Small intestine (tissue), 7 donors: ENCODE results near the gene DHRSX. TPM values are rescaled to one million over a fixed set of nuclear protein-coding genes. Genes with fewer than 3 reads are reported as not detected.
"Not testable (repeated sequence)": the region's sequence is repeated elsewhere in the genome, so short reads cannot be mapped to it uniquely, and the experiment has no call there.

Experiments
- DNase-seq, 2 donors: peaks; one replicate each; pipeline versions ENCODE4 v3.0.0 to v3.0.0-alpha.2; 2013
- FAIRE-seq: peaks from 2 replicates; lab custom pipeline; 2012; peaks lifted over from hg19 to GRCh38; lab: Jason Lieb, UNC
- H3K27ac ChIP-seq, 3 donors: one replicate each; pipeline ENCODE4 v1.5.1; 2013; ENCODE audit warnings: low read length in 2 of 3, mild to moderate bottlenecking in 2 of 3, control low read depth in 1 of 3, inconsistent platforms in 1 of 3, low read depth in 1 of 3, moderate library complexity in 1 of 3
- H3K27me3 ChIP-seq, 3 donors: one replicate each; pipeline ENCODE4 v1.6.1; 2013; ENCODE audit warnings: low read length in 3 of 3, inconsistent platforms in 1 of 3; ENCODE audit not compliant: control insufficient read depth in 3 of 3, insufficient read depth in 3 of 3
- H3K36me3 ChIP-seq, 3 donors: one replicate each; pipeline ENCODE4 v1.6.1; 2013; ENCODE audit warnings: low read length in 3 of 3, inconsistent platforms in 1 of 3, low read depth in 1 of 3, mild to moderate bottlenecking in 1 of 3, moderate library complexity in 1 of 3; ENCODE audit not compliant: control insufficient read depth in 3 of 3, insufficient read depth in 2 of 3
- H3K4me1 ChIP-seq, 3 donors: one replicate each; pipeline ENCODE4 v1.6.1; 2013; ENCODE audit warnings: low read length in 2 of 3, inconsistent platforms in 1 of 3, low read depth in 1 of 3, mild to moderate bottlenecking in 1 of 3, moderate library complexity in 1 of 3; ENCODE audit not compliant: control insufficient read depth in 3 of 3, insufficient read depth in 2 of 3
- H3K4me3 ChIP-seq, 3 donors: one replicate each; pipeline ENCODE4 v1.5.1; 2013; ENCODE audit warnings: low read length in 3 of 3, control low read depth in 1 of 3, inconsistent platforms in 1 of 3, low read depth in 1 of 3, mild to moderate bottlenecking in 1 of 3, moderate library complexity in 1 of 3
- H3K9me3 ChIP-seq, 2 donors: one replicate each; pipeline ENCODE4 v1.6.1; 2013; ENCODE audit warnings: low read depth in 1 of 2, low read length in 1 of 2; ENCODE audit not compliant: control insufficient read depth in 2 of 2, insufficient read depth in 1 of 2
- WGBS, 3 donors: extraction: QIAGEN DNeasy Blood & Tissue Kit; methylation state at CpG; one replicate each; pipeline ENCODE4 v1.1.7; 2013; 5-methylcytosine and 5-hydroxymethylcytosine counted together
- polyA plus RNA-seq, 4 donors: library from polyadenylated mRNA; stranded (reverse) in 3 of 4; unstranded in 1 of 4; fragments of 200-250 nt in 3 of 4; fragments of 120-200 nt in 1 of 4; gene quantifications; one replicate each; pipeline versions ENCODE4 v1.2.1 to v1.2.3, GENCODE V29; 2013
- donor health status: healthy with polysubstance abuse.
- donor health status: control.
- donor health status: control.
- donor health status: Bipolar disorder and iron deficiency.
- donor health status: healthy.

The DHRSX gene
- polyA plus RNA-seq, 4 donors, result 7.2 to 25.2 (median 12.1) TPM

DNA sequence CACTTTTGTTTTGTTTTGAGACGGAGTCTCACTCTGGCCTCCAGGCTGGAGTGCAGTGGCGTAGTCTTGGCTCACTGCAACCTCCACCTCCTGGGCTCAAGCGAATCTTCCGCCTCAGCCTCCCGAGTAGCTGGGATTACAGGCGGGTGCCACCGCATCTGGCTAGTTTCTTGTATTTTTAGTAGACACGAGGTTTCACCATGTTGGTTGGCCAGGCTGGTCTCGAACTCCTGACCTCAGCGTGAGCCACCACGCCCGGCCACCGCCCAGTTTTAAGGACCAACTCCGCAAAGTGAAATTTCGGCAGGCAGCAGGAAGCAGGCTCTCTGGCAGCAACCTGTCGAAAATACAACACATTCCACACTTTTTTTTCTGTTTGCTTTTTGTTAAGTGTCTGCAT is 13.4 kb downstream of the DHRSX start:
- no peaks in the 10 kb centered on the region for H3K27me3 ChIP-seq
- WGBS, 3 donors, result 83 to 92% (median 90%) methylated on average over 16 of the region's 16 CpGs

DNA sequence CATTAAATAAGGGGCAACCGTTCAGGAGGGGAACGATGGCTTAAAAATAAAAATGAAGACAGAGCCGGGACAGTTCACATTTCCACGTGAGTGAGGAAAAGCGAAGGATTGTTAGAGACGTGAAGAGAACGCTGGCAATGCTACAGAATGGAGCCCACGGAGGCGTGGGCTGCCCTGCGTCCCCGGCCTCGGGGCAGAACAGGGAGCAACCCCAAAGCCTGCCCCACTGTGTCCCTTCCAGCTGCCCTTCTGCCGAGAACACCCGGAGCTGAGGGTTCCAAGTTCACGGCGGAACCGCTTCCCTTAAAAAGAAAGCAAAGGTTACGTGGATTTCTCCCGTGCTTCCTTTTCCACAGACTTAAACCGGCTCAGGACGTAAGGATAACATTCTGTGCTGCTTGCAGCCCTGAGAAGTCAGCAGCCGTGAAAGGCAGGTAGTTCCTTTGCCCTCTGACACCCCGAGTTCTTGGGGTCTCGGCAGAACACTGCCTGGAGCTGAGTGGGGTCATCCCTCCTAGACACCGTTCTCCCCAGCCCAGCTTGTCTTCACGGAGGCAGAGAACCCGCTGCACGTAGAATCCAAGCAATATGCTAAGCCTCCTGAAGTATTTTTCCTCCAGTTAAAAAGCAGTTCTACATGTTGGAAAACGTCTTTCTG is 14.2 kb downstream of the DHRSX start:
- no peak for FAIRE-seq

More for the DNA sequence above, 13.4 kb downstream of the DHRSX start:
- Histone ChIP-seq H3K4me3 (no peak overlapping the region), H3K27ac (no peak overlapping the region), H3K36me3 (peaks cover 4 to 73% (median 17%) of the 10 kb centered on the region in 3 donors), H3K9me3 (no peaks in the 10 kb centered on the region), H3K4me1 (peaks cover 0 to 3% (median 2%) of the 10 kb centered on the region in 3 donors)
- FAIRE-seq (no peak), DNase-seq (no peak)

DNA sequence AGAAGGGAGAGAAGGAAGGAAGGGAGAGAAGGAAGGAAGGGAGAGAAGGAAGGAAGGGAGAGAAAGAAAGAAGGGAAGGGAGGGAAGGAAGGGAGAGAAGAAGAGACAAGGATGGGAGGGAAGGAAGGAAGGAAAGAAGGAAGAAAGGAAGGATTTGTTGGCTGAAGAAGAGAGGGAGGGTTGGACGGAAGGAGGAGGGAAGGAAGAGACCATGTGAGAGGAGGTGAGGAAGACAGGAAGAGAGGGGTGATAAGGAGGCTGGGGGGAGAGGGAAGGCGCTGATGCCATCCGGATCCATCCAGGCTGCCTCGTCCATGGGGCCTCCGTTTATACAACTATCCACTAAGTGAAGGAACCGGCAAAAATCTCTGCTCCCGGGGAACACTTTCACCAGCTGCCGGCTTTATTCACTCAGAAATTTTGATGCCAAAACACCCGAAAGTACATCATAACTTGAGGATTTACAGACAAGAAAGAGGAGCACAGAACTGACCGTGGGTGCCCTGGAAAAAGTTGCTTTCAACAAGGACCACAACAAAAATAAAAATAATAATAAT is 14.9 kb downstream of the DHRSX start:
- WGBS, 3 donors, result 77 to 91% (median 86%) methylated on average over 10 of the region's 10 CpGs
- DNase-seq (no peak), FAIRE-seq (no peak)
- peak overlapping the region in 1 of 3 donors; percentile 69 for H3K27ac ChIP-seq
- H3K27me3 ChIP-seq, result no peaks in the 10 kb centered on the region
- no peaks in the 10 kb centered on the region for H3K9me3 ChIP-seq
- peaks cover 0 to 3% (median 0%) of the 10 kb centered on the region in 3 donors for H3K4me1 ChIP-seq
- peaks cover 3 to 65% (median 17%) of the 10 kb centered on the region in 3 donors for H3K36me3 ChIP-seq
- H3K4me3 ChIP-seq, result no peak overlapping the region

More for the DNA sequence above, 14.2 kb downstream of the DHRSX start:
- WGBS, 3 donors, result 66 to 75% (median 68%) methylated on average over 29 of the region's 29 CpGs
- H3K9me3 ChIP-seq, result no peaks in the 10 kb centered on the region
- peaks cover 3 to 71% (median 17%) of the 10 kb centered on the region in 3 donors for H3K36me3 ChIP-seq
- H3K27me3 ChIP-seq, result no peaks in the 10 kb centered on the region
- no peak overlapping the region for H3K27ac ChIP-seq
- H3K4me1 ChIP-seq, result peaks cover 0 to 3% (median 0%) of the 10 kb centered on the region in 3 donors
- DNase-seq, result no peak
- no peak overlapping the region for H3K4me3 ChIP-seq

DNA sequence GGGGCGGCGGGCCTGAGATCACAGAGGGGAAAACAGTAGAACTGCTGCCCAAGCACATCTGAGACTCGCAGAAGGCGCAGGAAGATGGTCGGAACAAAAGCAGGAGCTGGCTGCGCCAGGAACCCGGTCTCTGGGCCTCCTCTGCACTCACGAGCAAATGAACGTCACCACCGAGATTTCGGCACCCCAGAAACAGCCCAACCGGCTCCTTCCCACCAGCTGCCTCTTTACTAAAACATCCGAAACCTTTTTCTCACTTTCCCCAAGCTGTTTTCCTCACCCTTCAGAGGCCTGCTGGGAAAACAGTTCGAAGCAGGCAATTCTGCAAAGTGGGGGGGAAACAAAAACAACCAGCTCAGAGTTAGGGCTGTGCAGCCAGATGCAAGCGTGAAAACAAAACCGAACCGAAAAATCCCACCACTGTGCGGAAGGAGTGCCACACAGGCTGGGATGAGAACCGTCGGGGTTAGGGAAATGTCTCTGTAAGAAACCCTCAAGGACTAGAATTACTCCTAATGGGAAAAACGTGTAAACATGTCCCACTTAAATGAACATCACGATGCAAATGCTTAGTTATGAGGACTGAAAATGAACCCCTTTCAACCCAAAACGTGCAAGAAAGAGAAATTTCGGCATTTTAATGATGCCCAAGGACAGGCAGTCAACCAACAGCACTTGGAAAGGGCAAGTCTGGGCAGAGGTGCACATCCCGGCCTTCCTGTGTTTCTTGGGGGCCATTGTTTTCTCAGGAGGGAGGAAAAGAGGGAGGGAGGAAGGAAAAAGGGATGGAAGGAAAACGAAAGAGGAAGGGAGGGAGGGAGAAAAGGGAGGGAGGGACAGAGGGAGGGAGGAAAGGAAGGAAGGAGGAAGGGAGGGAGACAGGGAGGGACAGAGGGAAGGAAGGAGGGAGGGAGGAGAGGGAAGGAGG is 15.8 kb downstream of the DHRSX start:
- Histone ChIP-seq H3K36me3 (peaks cover 3 to 59% (median 14%) of the 10 kb centered on the region in 3 donors), H3K4me1 (peaks cover 0 to 3% (median 0%) of the 10 kb centered on the region in 3 donors), H3K9me3 (peaks cover 0 to under 1% of the 10 kb centered on the region in 2 donors), H3K27me3 (no peaks in the 10 kb centered on the region), H3K4me3 (no peak overlapping the region), H3K27ac (peak overlapping the region in 2 of 3 donors; percentile 38 to 41)
- DNase-seq (no peak), FAIRE-seq (no peak)
- 59 to 77% (median 75%) methylated on average over 26 of the region's 26 CpGs for WGBS, 3 donors

DNA sequence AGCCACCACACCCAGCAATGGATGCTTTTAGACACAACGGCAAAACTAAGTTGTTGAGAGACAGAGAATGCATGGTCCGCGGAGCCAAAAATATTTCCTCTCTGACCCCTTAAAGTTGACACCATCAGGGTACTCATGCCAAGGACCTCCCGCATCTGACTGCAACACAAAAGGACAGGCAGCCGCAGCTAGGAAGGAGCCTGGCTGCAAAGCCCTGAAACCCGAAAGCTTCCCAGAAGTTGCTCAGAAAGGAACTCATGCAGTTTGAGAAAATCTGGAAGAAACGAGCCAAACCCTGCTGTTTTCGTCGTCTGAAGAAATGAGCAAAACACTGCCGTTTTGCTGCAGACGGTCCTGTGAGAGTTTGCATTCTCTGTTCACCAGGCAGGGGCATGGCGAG is 16.5 kb downstream of the DHRSX start:
- DNase-seq (no peak), FAIRE-seq (no peak)
- peaks cover 0 to 3% (median 0%) of the 10 kb centered on the region in 3 donors for H3K4me1 ChIP-seq
- H3K4me3 ChIP-seq, result no peak overlapping the region
- peaks cover 3 to 58% (median 10%) of the 10 kb centered on the region in 3 donors for H3K36me3 ChIP-seq
- peak overlapping the region in 2 of 3 donors; percentile 33 to 41 for H3K27ac ChIP-seq
- WGBS, 3 donors, result 62 to 83% (median 81%) methylated on average over 12 of the region's 12 CpGs
- no peaks in the 10 kb centered on the region for H3K27me3 ChIP-seq
- H3K9me3 ChIP-seq, result peaks cover 0 to 8% of the 10 kb centered on the region in 2 donors

DNA sequence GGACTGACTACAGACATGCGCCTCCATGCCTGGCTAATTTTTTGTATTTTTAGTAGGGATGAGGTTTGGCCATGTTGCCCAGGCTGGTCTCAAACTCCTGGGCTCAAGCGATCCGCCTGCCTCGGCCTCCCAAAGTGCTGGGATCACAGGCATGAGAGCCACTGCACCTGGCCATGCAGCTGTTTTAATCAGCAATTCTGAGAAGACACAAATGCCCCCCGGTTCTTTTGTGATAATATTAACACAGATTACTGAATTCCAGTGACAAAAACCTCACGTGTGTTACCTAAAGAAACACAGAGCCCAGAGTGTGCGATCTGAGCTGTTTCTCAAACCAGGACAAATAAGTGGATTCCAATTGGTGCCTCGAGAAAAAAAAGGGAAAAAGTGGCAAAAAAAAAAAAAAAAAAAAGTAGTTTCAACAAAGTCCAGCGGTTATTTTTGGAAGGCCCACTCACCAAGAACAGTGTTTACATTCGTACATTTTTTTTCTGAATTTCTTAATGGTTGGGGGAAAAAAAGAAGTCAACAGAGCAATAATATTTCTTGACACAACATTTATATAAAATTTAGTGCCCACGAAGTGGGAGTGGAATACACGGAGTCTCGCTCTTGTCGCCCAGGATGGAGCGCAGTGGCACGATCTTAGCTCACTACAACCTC is 17.2 kb downstream of the DHRSX start:
- H3K9me3 ChIP-seq, result peaks cover 0 to 8% of the 10 kb centered on the region in 2 donors
- H3K36me3 ChIP-seq, result peaks cover 2 to 55% (median 10%) of the 10 kb centered on the region in 3 donors
- no peaks in the 10 kb centered on the region for H3K27me3 ChIP-seq
- FAIRE-seq, result no peak
- no peak for DNase-seq
- H3K27ac ChIP-seq, result no peak overlapping the region
- peaks cover 0 to 3% (median 0%) of the 10 kb centered on the region in 3 donors for H3K4me1 ChIP-seq
- whole genome bisulfite sequencing, 3 donors, result 75 to 87% (median 75%) methylated on average over 16 of the region's 16 CpGs
- no peak overlapping the region for H3K4me3 ChIP-seq

DNA sequence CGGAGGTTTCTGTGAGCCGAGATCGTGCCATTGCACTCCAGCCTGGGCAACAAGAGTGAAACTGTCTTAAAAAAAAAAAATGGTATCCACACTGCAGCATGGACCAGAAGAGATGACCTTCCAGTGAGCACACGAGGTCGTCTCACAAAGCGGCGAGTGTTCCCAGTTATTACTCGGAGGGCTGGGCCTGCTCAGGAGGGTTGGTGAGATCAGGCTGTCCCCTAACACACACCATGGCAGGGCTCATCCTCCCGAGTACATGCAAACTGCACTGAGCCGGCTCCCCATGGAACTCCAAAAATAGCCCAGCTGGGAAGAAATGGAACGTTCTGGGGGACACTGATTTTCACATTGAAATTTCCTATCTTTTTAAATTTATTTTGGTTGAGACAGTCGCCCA is 19.2 kb downstream of the DHRSX start:
- H3K36me3 ChIP-seq, result peaks cover 0 to 37% (median 0%) of the 10 kb centered on the region in 3 donors
- WGBS, 3 donors, result 88 to 94% (median 92%) methylated on average over 10 to 12 of the region's 12 CpGs
- H3K27me3 ChIP-seq, FAIRE-seq, H3K27ac ChIP-seq, DNase-seq, H3K9me3 ChIP-seq, H3K4me1 ChIP-seq, H3K4me3 ChIP-seq: not testable (repeated sequence)
